HG03175 (cell line): Measurements from ENCODE around the gene SSH2.
A peak's percentile ranks its signal among the peaks of the same experiment; 100 is the strongest.
"Not testable (repeated sequence)": the region's sequence is repeated elsewhere in the genome, so short reads cannot be mapped to it uniquely, and the experiment has no call there.

Experiments
- ATAC-seq: cut with Tn5 transposase; IDR thresholded peaks from one replicate; pipeline ENCODE4 v1.9.1; 2021; ENCODE audit warnings: mild to moderate bottlenecking, moderate library complexity; ENCODE audit not compliant: unreplicated experiment

SSH2 gene, protein sequence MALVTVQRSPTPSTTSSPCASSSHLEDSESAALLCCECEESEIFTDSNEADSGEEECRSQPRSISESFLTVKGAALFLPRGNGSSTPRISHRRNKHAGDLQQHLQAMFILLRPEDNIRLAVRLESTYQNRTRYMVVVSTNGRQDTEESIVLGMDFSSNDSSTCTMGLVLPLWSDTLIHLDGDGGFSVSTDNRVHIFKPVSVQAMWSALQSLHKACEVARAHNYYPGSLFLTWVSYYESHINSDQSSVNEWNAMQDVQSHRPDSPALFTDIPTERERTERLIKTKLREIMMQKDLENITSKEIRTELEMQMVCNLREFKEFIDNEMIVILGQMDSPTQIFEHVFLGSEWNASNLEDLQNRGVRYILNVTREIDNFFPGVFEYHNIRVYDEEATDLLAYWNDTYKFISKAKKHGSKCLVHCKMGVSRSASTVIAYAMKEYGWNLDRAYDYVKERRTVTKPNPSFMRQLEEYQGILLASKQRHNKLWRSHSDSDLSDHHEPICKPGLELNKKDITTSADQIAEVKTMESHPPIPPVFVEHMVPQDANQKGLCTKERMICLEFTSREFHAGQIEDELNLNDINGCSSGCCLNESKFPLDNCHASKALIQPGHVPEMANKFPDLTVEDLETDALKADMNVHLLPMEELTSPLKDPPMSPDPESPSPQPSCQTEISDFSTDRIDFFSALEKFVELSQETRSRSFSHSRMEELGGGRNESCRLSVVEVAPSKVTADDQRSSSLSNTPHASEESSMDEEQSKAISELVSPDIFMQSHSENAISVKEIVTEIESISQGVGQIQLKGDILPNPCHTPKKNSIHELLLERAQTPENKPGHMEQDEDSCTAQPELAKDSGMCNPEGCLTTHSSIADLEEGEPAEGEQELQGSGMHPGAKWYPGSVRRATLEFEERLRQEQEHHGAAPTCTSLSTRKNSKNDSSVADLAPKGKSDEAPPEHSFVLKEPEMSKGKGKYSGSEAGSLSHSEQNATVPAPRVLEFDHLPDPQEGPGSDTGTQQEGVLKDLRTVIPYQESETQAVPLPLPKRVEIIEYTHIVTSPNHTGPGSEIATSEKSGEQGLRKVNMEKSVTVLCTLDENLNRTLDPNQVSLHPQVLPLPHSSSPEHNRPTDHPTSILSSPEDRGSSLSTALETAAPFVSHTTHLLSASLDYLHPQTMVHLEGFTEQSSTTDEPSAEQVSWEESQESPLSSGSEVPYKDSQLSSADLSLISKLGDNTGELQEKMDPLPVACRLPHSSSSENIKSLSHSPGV (N-terminal part only)

DNA sequence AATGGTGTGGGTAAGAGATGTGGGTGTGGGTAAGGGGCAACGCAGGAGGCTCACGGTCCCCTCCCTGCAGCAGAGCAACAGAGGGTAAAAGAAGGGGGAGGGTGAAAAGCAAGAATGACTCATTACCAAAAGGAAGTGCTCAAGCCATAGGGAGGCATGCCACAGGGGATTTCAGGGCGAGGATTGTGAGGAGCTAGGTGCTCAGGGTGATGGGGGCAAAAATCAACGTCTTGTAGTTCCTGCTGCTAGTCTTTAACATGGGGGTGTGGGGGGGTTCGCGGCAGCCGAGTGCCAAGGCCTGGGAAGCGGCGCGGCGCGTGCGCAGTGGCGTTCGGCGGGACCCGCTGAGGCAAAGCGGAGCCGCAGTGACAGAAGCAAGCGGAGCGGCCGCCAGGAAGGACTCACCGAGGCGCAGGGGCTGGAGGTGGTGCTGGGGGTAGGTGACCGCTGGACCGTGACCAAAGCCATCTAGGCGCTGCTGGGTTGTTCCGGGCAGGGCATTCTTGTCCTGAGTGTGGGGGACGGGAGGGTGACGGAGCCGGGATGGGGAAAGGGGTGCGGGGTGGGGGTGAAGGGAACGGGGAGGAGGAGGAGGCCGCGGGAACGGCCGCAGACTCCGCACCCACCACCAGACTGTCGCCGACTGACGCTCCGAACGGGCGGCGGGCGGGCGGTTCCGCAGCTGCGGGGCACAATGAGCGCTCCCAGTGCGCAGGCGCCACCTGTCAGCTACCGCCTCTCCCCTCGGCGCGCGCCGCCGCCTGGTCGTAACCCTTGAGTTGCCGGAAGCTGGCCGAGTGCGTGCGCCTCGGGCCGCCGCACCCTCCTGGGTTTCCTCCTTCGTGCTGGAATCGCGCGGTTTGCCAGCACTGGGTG, at the start of gene SSH2:
Gene SSH2, minus strand, starts transcription at position 696 of the 876 bp plus-strand sequence. Its CDS starts 228 bp downstream, at position 468.
- ATAC-seq = peak; percentile 61

DNA sequence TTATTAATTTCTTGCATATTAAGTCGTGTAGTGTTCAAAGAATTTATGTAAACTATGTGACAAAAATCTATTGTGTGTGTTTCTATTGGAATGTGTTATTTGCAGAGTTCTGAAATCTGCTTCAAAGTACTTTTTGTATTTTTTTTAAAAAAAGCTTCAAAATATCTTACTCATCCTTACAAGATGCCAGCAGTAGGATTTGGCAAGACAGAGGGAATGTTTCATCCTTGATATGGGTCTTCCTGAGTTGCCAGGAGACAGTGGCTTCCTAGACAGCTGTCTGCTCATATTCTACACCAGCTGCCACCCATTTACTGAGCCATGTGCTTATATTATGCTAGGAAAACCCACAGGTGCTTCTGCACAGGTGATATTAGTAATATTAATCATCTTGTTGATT, 47.8 kb upstream of the SSH2 start:
- no peak for ATAC-seq

DNA sequence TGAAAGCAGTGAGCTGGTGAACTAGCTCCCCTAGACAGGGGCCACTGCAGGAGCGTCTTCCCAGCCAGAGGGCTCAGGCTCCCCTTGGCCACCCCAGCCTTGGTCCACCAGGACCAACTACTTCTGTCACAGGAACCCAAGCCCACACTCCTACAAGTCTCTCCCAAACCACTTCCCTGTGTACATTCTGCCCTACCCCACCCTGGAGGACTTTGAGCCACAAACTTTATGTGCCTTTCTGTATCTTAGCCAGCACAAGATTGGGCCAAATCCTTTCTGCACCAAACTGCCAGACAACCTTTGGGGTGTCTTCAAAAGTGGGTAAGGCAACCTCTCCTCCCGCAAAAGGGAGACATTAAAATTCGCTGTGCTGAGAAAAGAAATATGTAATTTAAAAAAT, 43.0 kb upstream of the SSH2 start:
- no peak for ATAC-seq

DNA sequence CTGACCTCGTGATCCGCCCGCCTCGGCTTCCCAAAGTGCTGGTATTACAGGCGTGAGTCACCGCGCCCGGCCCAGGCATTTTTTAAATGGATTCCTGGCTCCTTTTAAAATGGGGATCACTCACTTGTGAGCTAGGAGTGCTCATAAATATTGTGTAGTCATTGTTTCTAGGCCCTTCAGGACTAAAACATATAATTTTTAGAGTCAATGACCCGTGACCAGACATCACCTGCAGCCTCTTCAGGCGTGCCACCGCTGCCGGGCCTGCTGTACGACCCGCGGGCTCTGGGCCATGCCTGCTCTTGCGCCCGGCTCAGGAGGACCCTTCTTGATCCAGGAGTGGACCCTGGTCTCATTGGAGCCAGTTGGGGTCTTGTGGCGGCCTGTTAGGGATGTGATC, 42.2 kb upstream of the SSH2 start:
- no peak for ATAC-seq

DNA sequence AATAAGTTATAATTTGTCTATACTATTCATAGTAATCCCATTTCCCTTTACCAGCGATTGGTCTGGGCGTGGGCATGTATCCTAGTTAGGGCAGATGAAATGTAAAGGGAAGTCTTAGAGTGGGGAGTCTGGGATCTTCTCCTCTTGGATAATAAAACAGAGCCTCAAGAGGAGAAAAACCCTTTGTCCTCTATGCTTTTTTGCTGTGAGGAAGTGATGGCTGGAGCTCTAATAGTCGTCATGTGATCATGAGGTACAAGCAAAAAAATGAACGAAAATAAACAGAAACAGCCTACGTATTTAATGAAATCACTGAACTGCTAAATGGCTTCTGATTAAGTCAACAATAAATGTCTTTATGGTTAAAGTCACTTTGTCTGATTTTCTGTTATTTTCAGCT, 38.2 kb upstream of the SSH2 start:
- ATAC-seq = no peak

DNA sequence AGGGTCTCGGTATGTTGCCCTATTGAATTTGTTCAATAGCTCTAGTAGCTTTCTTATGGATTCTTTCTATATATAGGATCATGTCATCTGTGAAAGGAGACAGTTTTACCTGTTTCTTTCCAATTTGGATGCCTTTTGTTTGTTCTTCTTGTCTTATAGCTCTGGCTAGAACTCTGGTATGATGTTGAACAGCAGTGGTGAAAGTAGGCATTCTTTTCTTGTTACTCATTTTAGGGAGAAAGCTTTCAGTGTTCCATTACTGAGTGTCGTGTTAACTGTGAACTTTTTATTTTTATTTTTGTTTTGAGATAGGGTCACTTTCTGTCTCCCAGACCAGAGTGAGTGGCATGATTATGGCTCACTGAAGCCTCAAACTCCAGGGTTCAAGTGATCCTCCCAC, 32.6 kb upstream of the SSH2 start:
- no peak for ATAC-seq

DNA sequence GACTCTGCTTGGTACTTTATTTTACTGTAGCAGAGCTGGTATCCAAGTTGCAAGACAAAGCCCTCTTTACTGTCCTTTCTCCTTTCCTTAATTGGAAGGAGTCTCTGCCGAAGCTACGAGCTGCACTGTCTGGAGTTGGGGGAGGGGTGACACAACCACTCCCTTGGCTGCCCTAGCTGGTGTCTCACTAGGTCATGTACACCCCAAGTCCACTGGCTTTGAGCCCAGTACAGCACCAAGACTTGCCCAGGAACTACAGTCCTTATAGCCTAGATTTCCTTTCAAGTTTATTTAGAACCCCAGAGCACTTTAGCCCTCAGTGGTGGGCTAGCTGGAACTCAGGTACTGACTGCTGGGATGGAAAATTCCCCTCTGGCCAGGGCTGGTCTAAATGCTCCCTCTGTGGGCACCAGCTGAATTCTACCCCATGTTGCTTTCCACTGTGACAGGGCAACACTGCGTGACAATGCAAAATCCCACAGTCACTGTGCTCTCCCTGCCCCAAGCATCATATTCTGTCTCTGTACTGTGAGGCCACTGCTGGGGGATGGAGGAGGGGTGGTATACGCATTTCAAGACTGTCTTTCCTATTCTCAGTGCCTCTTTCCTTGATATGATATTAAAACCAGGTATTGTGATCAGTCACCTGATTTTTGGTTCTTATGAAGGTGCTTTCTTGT, 29.8 kb upstream of the SSH2 start:
- no peak for ATAC-seq

DNA sequence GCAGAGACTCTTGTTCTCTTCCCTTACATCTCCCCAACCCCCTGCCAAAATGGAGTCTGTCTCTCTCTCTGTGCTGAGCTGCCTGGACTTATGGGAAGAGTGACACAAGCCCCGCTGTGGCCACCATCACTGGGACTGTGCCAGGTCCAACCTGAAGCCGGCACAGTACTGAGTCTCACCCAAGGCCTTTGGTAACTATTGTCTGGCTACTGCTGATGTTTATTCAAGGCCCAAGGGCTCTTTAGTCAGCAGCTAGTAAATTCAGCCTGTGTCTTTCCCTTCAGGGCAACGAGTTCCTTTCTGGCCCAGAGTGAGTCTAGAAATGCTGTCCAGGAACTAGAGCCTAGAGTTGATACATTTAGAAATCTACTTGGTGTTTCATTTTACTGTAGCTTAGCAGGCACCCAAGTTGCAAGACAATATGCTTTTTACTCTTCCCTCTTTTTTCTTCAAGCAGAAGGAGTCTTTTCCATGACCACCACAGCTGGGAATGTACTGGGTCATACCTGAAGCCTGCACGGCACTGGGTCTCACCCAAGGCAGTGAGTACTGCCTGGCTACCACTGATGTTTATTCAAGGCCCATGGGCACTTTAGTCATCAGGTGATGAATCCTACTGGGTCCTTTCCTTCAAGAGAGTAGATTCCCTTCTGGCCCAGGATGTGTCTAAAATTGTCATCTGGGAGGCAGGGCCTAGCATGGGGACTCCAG, 29.1 kb upstream of the SSH2 start:
- ATAC-seq = no peak

DNA sequence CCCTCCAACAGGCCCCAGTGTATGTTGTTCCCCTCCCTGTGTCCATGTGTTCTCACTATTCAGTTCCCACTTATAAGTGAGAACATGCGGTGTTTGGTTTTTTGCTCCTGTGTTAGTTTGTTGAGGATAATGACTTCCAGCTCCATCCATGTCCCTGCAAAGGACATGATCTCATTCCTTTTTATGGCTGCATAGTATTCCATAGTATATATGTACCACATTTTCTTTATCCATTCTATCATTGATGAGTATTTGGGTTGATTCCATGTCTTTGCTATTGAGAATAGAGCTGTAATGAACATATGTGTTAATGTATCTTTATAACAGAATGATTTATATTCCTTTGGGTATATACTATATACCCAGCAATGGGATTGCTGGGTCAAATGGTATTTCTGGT, 27.5 kb upstream of the SSH2 start:
- not testable (repeated sequence) for ATAC-seq

DNA sequence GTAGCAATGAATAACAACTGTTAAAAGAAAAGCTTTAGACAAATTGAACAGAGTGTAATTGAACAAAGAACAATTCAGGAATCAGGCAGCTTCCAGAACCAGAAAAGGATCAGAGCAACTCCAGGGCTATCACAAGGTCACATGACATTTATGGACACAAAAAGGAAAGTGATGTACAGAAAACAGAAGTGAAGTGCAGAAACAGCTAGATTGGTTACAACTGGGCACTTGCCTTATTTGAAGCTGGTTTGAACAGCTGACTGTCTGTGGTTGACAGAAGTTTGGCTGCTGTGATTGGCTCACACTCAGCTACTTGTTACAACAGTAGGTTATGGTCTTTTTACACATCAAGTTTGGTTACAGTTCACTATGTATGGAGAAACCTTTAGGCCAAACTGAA, 26.2 kb upstream of the SSH2 start:
- ATAC-seq = no peak

DNA sequence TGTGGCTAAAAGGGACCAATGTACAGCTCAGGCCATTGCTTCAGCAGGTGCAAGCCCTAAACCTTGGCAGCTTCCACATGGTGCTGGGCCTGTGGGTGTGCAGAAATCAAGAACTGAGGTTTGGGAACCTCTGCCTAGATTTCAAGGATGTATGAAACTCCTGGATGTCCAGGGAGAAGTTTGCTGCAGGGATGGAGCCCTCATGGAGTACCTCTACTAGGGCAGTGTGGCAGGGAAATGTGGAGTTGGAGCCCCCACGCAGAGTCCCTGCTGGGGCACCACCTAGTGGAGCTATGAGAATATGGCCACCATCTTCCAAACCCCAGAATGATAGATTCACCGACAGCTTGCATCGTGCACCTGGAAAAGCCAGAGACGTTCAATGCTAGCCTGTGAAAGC, 24.4 kb upstream of the SSH2 start:
- ATAC-seq = no peak

DNA sequence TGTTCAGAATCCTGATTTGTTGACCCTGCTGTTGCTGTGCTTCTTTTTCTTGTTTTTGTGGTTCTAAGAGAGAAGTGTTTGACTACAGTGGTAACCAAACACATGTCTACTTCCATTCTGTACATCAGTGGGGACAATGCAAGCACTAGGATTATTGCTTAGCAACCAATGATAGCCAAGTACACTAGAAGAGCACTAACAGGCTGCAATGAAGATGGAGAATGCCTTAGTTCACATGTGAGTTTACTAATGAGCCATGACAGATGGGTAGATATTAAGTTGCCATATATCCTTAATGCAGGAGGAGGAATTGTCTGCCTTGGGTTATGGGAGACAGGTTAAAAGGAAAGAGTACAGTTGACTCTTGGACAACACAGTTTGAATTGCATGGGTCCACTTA, 19.7 kb upstream of the SSH2 start:
- ATAC-seq = no peak

DNA sequence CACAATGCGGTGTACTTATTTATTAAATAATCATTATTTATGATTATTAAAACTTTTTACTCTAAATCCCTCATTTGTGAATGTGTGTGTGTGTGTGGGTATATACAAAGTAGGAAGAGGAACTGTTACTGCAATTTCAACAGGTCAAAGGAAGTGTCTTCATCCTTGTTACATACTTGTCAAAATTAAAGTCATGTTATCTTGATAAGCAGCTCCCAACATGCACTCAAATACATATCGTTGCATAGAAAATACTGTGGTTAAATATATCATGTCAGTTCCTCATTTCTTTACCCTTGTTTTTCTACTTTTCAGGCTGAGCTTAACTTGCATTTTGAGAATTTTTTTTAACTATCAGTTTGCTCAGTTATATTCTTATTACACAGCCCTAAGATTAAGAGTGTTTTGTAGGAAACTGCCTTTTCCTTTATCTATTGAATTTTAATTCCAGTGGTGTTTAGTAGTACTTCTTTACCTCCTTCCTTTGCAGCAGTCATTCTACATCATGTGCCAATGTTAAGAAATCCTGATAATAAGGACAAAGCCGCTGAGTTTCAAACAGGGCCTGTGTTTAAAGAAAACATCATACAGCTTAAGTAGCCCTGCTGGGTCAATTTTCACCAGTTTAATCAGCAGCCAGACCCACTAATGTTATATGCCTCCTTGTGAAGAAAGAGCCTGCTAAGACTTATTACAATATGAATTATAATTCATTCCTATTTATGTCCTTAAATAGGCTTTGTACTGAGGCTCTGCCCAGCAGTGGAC, 18.6 kb upstream of the SSH2 start:
- no peak for ATAC-seq

DNA sequence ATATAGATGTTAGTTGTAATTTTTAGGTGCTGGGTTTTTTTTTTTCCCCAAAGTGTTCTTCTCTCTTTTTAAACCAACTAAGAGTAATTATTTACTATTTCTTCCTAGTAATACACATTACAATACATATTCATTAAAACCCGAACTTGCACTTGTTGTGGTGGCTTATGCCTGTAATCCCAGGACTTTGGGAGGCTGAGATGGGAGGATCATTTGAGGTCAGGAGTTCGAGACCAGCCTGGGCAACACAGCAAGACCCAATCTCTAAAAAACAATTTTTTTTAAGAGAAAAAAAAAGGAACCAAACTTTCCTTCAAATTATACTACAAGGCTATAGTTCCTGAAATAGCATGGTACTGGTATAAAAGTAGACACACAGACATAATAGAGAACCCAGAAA, 15.3 kb upstream of the SSH2 start:
- no peak for ATAC-seq

DNA sequence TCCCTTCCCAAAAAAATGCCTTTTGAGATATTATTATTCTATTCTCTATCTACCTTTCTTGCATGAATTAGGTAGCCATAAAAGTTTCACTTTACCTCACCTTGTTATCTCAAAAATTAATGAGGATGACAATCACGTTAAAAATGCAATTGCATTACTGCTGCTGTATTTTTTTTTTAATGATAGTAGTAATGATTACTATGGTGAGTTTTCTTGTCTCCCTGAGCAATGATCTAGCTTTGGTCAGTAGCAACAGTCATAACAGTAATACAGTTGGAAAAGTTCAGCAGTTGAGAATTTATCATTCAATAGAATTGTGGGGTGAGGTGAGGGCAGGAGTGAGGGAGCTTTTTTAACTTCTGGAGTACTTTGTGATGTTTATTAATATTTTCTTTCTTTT, 11.3 kb upstream of the SSH2 start, which contains the start of gene EFCAB5:
Gene EFCAB5, plus strand, starts transcription at position 301 of the 400 bp plus-strand sequence. CDS start 163 bp downstream, outside the sequence.
- no peak for ATAC-seq

DNA sequence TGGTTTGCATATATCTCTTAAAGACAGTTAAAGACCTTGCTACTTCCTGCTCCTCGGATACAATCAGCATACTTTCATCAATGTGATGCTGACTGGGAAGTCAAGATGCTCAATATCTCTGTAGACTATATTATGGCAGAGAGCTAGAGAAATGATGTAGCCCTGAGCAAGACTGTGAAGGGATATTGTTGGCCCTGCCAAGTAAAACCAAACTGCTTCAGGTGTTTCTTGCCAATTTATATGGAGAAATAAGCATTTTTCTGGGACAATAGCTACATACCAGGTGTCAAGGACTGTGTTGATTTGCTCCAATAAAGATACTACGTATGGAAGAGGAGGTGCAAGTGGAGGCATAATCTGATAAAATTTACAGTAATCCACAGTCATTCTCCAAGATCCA, 6.7 kb upstream of the SSH2 start:
- ATAC-seq = no peak

DNA sequence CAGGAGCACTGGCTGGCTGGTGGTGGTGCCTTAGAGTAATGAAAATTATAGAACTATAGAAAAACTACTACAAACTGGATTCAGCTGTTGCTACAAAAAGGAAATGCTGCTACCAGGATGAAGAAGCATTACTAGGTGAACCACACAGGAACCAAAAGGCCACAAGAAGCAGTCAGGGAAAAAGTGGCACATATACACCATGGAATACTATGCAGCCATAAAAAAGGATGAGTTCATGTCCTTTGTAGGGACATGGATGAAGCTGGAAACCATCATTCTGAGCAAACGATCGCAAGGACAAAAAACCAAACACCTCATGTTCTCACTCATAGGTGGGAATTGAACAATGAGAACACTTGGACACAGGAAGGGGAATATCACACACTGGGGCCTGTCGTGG, 5.9 kb upstream of the SSH2 start:
- ATAC-seq = not testable (repeated sequence)

DNA sequence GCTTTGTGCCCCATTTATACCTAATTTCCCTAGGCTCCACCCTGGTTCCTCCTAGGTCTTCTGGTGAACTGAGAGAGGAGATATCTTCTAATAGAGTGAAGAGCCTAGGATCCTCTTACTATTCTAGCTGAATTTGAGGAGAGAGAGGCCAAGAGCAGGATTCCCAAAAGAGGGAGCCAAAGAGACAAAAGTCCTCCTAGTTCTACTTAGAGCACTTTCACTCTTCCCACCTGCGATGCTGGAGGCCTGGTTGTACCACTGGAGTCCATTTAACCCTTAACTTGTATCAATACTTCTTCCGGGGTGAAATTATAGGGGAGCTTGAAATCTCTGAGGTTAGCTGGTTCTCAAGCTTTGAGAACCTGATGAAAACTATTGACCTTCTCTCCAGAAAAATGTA, 3.4 kb upstream of the SSH2 start:
- ATAC-seq = no peak
